ENCODE measurements around the gene COG8. TPM values are rescaled to one million over a fixed set of nuclear protein-coding genes. Genes with fewer than 3 reads are reported as not detected.
A peak's percentile ranks its signal among the peaks of the same experiment; 100 is the strongest.
"Not testable (repeated sequence)": the region's sequence is repeated elsewhere in the genome, so short reads cannot be mapped to it uniquely, and the experiment has no call there.

Gene COG8
- total RNA-seq, 1 experiment from 2014 or later, result 33.5 TPM

- peak in 1 of 2 experiments; percentile 0 for DNase-seq (ENCODE audit: low read depth in 1 of 2, low spot score in 2 of 2)
- H3K4me3 ChIP-seq, result no peak overlapping the region
- peaks cover 13% of the 10 kb centered on the region for H3K36me3 ChIP-seq
- H3K27me3 ChIP-seq (replicated peaks), result no peaks in the 10 kb centered on the region
- no peak overlapping the region for H3K27ac ChIP-seq
- peaks cover 6% of the 10 kb centered on the region for H3K4me1 ChIP-seq (replicated peaks)
- peaks cover 6% of the 10 kb centered on the region for H3K9me3 ChIP-seq (replicated peaks)
These were observed 32.3 kb downstream of the COG8 start for GRCh38 chr16:69307091-69307490.

- H3K36me3 ChIP-seq, result peaks cover 13% of the 10 kb centered on the region
- no peaks in the 10 kb centered on the region for H3K27me3 ChIP-seq (replicated peaks)
- no peak overlapping the region for H3K4me3 ChIP-seq
- no peak for DNase-seq (ENCODE audit: low read depth in 1 of 2, low spot score in 2 of 2)
- H3K9me3 ChIP-seq (replicated peaks), result no peaks in the 10 kb centered on the region
- H3K27ac ChIP-seq, result no peak overlapping the region
- peaks cover 3% of the 10 kb centered on the region; the same call in 1 of the 2 replicates for H3K4me1 ChIP-seq (replicated peaks)
These were observed 33.3 kb downstream of the COG8 start for GRCh38 chr16:69306031-69306430.

GRCh38 chr16:69302301-69302700 is 37.1 kb downstream of the COG8 start:
- H3K9me3 ChIP-seq (replicated peaks), result no peaks in the 10 kb centered on the region
- peaks cover 32% of the 10 kb centered on the region for H3K36me3 ChIP-seq
- no peak for DNase-seq (ENCODE audit: low read depth in 1 of 2, low spot score in 2 of 2)
- no peak overlapping the region for H3K27ac ChIP-seq
- H3K27me3 ChIP-seq (replicated peaks), result no peaks in the 10 kb centered on the region
- H3K4me1 ChIP-seq (replicated peaks), result no peaks in the 10 kb centered on the region
- no peak overlapping the region for H3K4me3 ChIP-seq

GRCh38 chr16:69301861-69302260 is 37.5 kb downstream of the COG8 start:
- DNase-seq (ENCODE audit: low read depth in 1 of 2, low spot score in 2 of 2), result no peak
- no peak overlapping the region for H3K4me3 ChIP-seq
- no peaks in the 10 kb centered on the region for H3K4me1 ChIP-seq (replicated peaks)

GRCh38 chr16:69301187-69301586 is 38.2 kb downstream of the COG8 start:
- Histone ChIP-seq H3K36me3 (peaks cover 32% of the 10 kb centered on the region), H3K9me3 (replicated peaks) (no peaks in the 10 kb centered on the region), H3K4me1 (replicated peaks) (no peaks in the 10 kb centered on the region), H3K27ac (no peak overlapping the region), H3K4me3 (no peak overlapping the region), H3K27me3 (replicated peaks) (no peaks in the 10 kb centered on the region)
- DNase-seq (ENCODE audit: low read depth in 1 of 2, low spot score in 2 of 2), result no peak

More at GRCh38 chr16:69301861-69302260, 37.5 kb downstream of the COG8 start:
- H3K36me3 ChIP-seq, result peaks cover 32% of the 10 kb centered on the region
- no peaks in the 10 kb centered on the region for H3K9me3 ChIP-seq (replicated peaks)
- no peak overlapping the region for H3K27ac ChIP-seq
- no peaks in the 10 kb centered on the region for H3K27me3 ChIP-seq (replicated peaks)

- H3K4me3 ChIP-seq, result no peak overlapping the region
- H3K9me3 ChIP-seq (replicated peaks), result no peaks in the 10 kb centered on the region
- peaks cover 32% of the 10 kb centered on the region for H3K36me3 ChIP-seq
- H3K27ac ChIP-seq, result no peak overlapping the region
- H3K4me1 ChIP-seq (replicated peaks), result no peaks in the 10 kb centered on the region
- DNase-seq (ENCODE audit: low read depth in 1 of 2, low spot score in 2 of 2), result no peak
- no peaks in the 10 kb centered on the region for H3K27me3 ChIP-seq (replicated peaks)
These were observed 41.1 kb downstream of the COG8 start for GRCh38 chr16:69298261-69298660.

GRCh38 chr16:69296771-69297170 is 42.6 kb downstream of the COG8 start:
- peaks cover 26% of the 10 kb centered on the region for H3K36me3 ChIP-seq
- not testable (repeated sequence) for DNase-seq (ENCODE audit: low read depth in 1 of 2, low spot score in 2 of 2); H3K27ac ChIP-seq; H3K4me1 ChIP-seq (replicated peaks); H3K9me3 ChIP-seq (replicated peaks); H3K4me3 ChIP-seq; H3K27me3 ChIP-seq (replicated peaks)

GRCh38 chr16:69294051-69294450 is 45.3 kb downstream of the COG8 start:
- no peak for DNase-seq (ENCODE audit: low read depth in 1 of 2, low spot score in 2 of 2)
- Histone ChIP-seq H3K9me3 (replicated peaks) (no peaks in the 10 kb centered on the region), H3K4me3 (no peak overlapping the region), H3K4me1 (replicated peaks) (no peaks in the 10 kb centered on the region), H3K27me3 (replicated peaks) (no peaks in the 10 kb centered on the region), H3K36me3 (peaks cover 2% of the 10 kb centered on the region; the same call in 1 of the 2 replicates), H3K27ac (no peak overlapping the region)

- DNase-seq (ENCODE audit: low read depth in 1 of 2, low spot score in 2 of 2), result no peak
- Histone ChIP-seq H3K27ac (no peak overlapping the region), H3K36me3 (no peaks in the 10 kb centered on the region; the same call in 1 of the 2 replicates), H3K4me3 (no peak overlapping the region), H3K9me3 (replicated peaks) (no peaks in the 10 kb centered on the region), H3K4me1 (replicated peaks) (no peaks in the 10 kb centered on the region), H3K27me3 (replicated peaks) (no peaks in the 10 kb centered on the region)
These were observed 46.0 kb downstream of the COG8 start for GRCh38 chr16:69293401-69293800.

GRCh38 chr16:69291657-69292056 is 47.7 kb downstream of the COG8 start:
- DNase-seq (ENCODE audit: low read depth in 1 of 2, low spot score in 2 of 2); H3K27ac ChIP-seq; H3K4me3 ChIP-seq; H3K9me3 ChIP-seq (replicated peaks); H3K36me3 ChIP-seq; H3K27me3 ChIP-seq (replicated peaks); H3K4me1 ChIP-seq (replicated peaks): not testable (repeated sequence)

- H3K9me3 ChIP-seq (replicated peaks), result no peaks in the 10 kb centered on the region
- H3K4me3 ChIP-seq, result no peak overlapping the region
- no peak overlapping the region for H3K27ac ChIP-seq
- H3K4me1 ChIP-seq (replicated peaks), result no peaks in the 10 kb centered on the region
- H3K36me3 ChIP-seq, result peaks cover 22% of the 10 kb centered on the region
- peak in 1 of 2 experiments; percentile 55 for DNase-seq (ENCODE audit: low read depth in 1 of 2, low spot score in 2 of 2)
- H3K27me3 ChIP-seq (replicated peaks), result no peaks in the 10 kb centered on the region
These were observed 52.2 kb downstream of the COG8 start for GRCh38 chr16:69286941-69287713.

GRCh38 chr16:69285240-69285639 is 54.1 kb downstream of the COG8 start:
- H3K9me3 ChIP-seq (replicated peaks), result no peaks in the 10 kb centered on the region
- H3K4me3 ChIP-seq, result no peak overlapping the region
- no peak for DNase-seq (ENCODE audit: low read depth in 1 of 2, low spot score in 2 of 2)
- no peaks in the 10 kb centered on the region for H3K4me1 ChIP-seq (replicated peaks)
- no peak overlapping the region for H3K27ac ChIP-seq
- no peaks in the 10 kb centered on the region for H3K27me3 ChIP-seq (replicated peaks)
- H3K36me3 ChIP-seq, result peaks cover 22% of the 10 kb centered on the region

- Histone ChIP-seq H3K9me3 (replicated peaks) (no peaks in the 10 kb centered on the region), H3K4me3 (no peak overlapping the region), H3K4me1 (replicated peaks) (no peaks in the 10 kb centered on the region), H3K27ac (no peak overlapping the region), H3K36me3 (peaks cover 22% of the 10 kb centered on the region), H3K27me3 (replicated peaks) (no peaks in the 10 kb centered on the region)
- no peak for DNase-seq (ENCODE audit: low read depth in 1 of 2, low spot score in 2 of 2)
These were observed 55.5 kb downstream of the COG8 start for GRCh38 chr16:69283851-69284250.

GRCh38 chr16:69277413-69277812 is 62.0 kb downstream of the COG8 start:
- H3K27me3 ChIP-seq (replicated peaks), result no peaks in the 10 kb centered on the region
- no peak overlapping the region for H3K4me3 ChIP-seq
- no peaks in the 10 kb centered on the region for H3K9me3 ChIP-seq (replicated peaks)
- peaks cover 7% of the 10 kb centered on the region for H3K36me3 ChIP-seq
- DNase-seq (ENCODE audit: low read depth in 1 of 2, low spot score in 2 of 2), result no peak
- peaks cover 12% of the 10 kb centered on the region for H3K4me1 ChIP-seq (replicated peaks)
- H3K27ac ChIP-seq, result no peak overlapping the region
